Kidney (tissue), 14 donors: Measurements from ENCODE around the gene RAD51B. TPM values are rescaled to one million over a fixed set of nuclear protein-coding genes. Genes with fewer than 3 reads are reported as not detected.

Experiments
- DNase-seq, 5 donors: peaks; one replicate each; pipeline ENCODE4 v3.0.0-alpha.2; 2013 to 2020
- FAIRE-seq: peaks from 2 replicates; lab custom pipeline; 2012; peaks lifted over from hg19 to GRCh38; lab: Jason Lieb, UNC
- H3K27ac ChIP-seq, 2 donors: one replicate each; pipeline ENCODE4 v1.7.0; 2013; ENCODE audit warnings: low read depth in 2 of 2, low read length in 2 of 2, inconsistent platforms in 1 of 2
- H3K27me3 ChIP-seq: one replicate; pipeline ENCODE4 v1.7.1; 2013; ENCODE audit warnings: low read length, inconsistent platforms; ENCODE audit not compliant: control insufficient read depth, insufficient read depth
- H3K36me3 ChIP-seq, 3 donors: one replicate each; pipeline versions ENCODE4 v1.7.0 to v1.7.1; 2013; ENCODE audit warnings: low read length in 3 of 3, control low read depth in 1 of 3, inconsistent platforms in 1 of 3; ENCODE audit not compliant: insufficient read depth in 3 of 3, control insufficient read depth in 2 of 3
- H3K4me1 ChIP-seq, 3 donors: one replicate each; pipeline versions ENCODE4 v1.7.0 to v1.7.1; 2013; ENCODE audit warnings: low read length in 3 of 3, inconsistent platforms in 1 of 3, low read depth in 1 of 3; ENCODE audit not compliant: control insufficient read depth in 2 of 3, insufficient read depth in 2 of 3
- H3K4me3 ChIP-seq, 3 donors: one replicate each; pipeline versions ENCODE4 v1.7.0 to v1.8.1; 2013; ENCODE audit warnings: low read length in 3 of 3, control low read depth in 1 of 3, inconsistent platforms in 1 of 3
- H3K9ac ChIP-seq, 3 donors: one replicate each; pipeline versions ENCODE4 v1.7.0 to v1.7.1; 2013; ENCODE audit warnings: low read length in 3 of 3, control low read depth in 1 of 3, inconsistent platforms in 1 of 3
- H3K9me3 ChIP-seq, 3 donors: one replicate each; pipeline versions ENCODE4 v1.7.0 to v1.7.1; 2013; ENCODE audit warnings: low read length in 3 of 3, control low read depth in 1 of 3, inconsistent platforms in 1 of 3; ENCODE audit not compliant: control insufficient read depth in 2 of 3, insufficient read depth in 1 of 3
- CTCF ChIP-seq: IDR thresholded peaks from 3 replicates; pipeline ENCODE4 v1.5.1; 2012; ENCODE audit warnings: mild to moderate bottlenecking, moderate library complexity, borderline replicate concordance; ENCODE audit not compliant: insufficient read depth; ENCODE audit errors: extremely low read depth
- intact Hi-C: fragments of 100-400 bp; cut with DNase I; formaldehyde crosslinking; loops from one replicate; pipeline ENCODE4 v1.11.1; 2022
- polyA plus RNA-seq: library from polyadenylated mRNA; stranded (reverse); fragments of 350-450 nt; fragmentation: Illumina TruSeq; extraction: RNeasy Lipid Tissue Mini Kit (QIAGEN cat#74804); gene quantifications from one replicate; pipeline ENCODE4 v1.2.3, GENCODE V29; 2014; ENCODE audit warnings: low read depth, low replicate concordance; ENCODE audit not compliant: insufficient read depth
- total RNA-seq: library from RNA; stranded (reverse); fragmentation: NEBNext Ultra II Directional; extraction: Animal tissue kit (Norgen Biotek cat#: 25700); gene quantifications from one replicate; pipeline ENCODE4 v1.2.1, GENCODE V29; 2021
- donor health status: control.
- donor health status: control.
- donor health status: control.
- donor health status: control.
- donor health status: control.
- donor health status: DM: yes; HTN: yes; CAD: no.
- donor health status: Normal renal cell carcinoma (clear cell type).

The RAD51B gene
- total and polyA plus RNA-seq, 2 donors from 2014 or later = 6.9 to 18.0 TPM

- Histone ChIP-seq H3K36me3 (no peaks in the 10 kb centered on the region), H3K27me3 (no peaks in the 10 kb centered on the region), H3K4me3 (no peak overlapping the region), H3K9ac (no peak overlapping the region), H3K27ac (no peak overlapping the region), H3K9me3 (peaks cover 0 to 5% (median 2%) of the 10 kb centered on the region in 3 donors), H3K4me1 (no peaks in the 10 kb centered on the region)
- peak in 2 of 5 donors; percentile 46 to 85 for DNase-seq
- no peak for TF ChIP-seq CTCF
- FAIRE-seq = no peak
- intact Hi-C loops = no loop called here
These were observed 80.7 kb downstream of the RAD51B start for GRCh38 chr14:67900231-67900630.

- no peak overlapping the region for H3K27ac ChIP-seq
- DNase-seq (no peak), FAIRE-seq (no peak)
- no peaks in the 10 kb centered on the region for H3K4me1 ChIP-seq
- H3K27me3 ChIP-seq = no peaks in the 10 kb centered on the region
- no peaks in the 10 kb centered on the region for H3K9me3 ChIP-seq
- intact Hi-C loops = no loop called here
- H3K9ac ChIP-seq = no peak overlapping the region
- no peak for TF ChIP-seq CTCF
- H3K36me3 ChIP-seq = no peaks in the 10 kb centered on the region
- no peak overlapping the region for H3K4me3 ChIP-seq
These were observed 88.6 kb downstream of the RAD51B start for GRCh38 chr14:67908052-67908754.

- no peak overlapping the region for H3K9ac ChIP-seq
- no peaks in the 10 kb centered on the region for H3K4me1 ChIP-seq
- no peak overlapping the region for H3K27ac ChIP-seq
- no peaks in the 10 kb centered on the region for H3K9me3 ChIP-seq
- H3K4me3 ChIP-seq = no peak overlapping the region
- H3K36me3 ChIP-seq = no peaks in the 10 kb centered on the region
- DNase-seq (no peak), FAIRE-seq (no peak)
- no peaks in the 10 kb centered on the region for H3K27me3 ChIP-seq
- intact Hi-C loops = no loop called here
- TF ChIP-seq CTCF = no peak
These were observed 92.0 kb downstream of the RAD51B start for GRCh38 chr14:67911562-67911961.
